GM10847 (cell line): ENCODE measurements around the gene SYNE3.
A peak's percentile ranks its signal among the peaks of the same experiment; 100 is the strongest.

Experiments used
- POLR2A ChIP-seq: IDR thresholded peaks from 2 replicates; pipeline ENCODE4 v1.6.1; 2011; ENCODE audit not compliant: insufficient read length; ENCODE audit errors: extremely low read depth

SYNE3 gene

DNA sequence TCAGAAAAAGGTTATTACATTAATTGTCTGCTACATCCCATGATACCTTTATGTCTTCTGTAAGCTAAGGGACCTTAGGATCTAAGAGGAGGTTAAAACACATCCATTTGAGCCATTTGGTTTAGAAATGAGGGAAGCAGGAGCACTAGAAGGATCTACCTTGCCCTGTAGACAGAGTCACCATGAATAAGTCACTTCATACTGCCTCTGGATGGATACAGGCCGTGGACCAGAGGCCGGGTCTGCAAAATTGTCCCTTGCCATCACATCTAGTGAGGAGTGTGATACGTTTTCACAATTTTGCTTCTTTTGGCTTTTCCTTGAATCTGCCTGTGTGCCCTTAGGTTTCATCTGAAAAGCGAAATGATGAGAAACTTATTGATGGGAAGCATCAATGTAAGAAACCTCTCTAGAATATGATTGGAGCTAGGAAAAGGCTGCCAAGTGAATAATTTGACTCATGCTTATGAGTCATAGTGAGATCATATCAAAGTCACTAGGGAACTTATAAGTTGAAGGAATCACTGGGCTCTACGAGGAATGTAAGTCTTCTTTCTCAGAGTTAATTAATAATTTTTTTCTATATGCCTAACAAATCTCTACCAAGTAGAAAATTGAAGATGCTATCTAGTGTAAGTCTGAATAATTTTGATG lies 29.2 kb upstream of the SYNE3 start:
- no peak for TF ChIP-seq POLR2A

DNA sequence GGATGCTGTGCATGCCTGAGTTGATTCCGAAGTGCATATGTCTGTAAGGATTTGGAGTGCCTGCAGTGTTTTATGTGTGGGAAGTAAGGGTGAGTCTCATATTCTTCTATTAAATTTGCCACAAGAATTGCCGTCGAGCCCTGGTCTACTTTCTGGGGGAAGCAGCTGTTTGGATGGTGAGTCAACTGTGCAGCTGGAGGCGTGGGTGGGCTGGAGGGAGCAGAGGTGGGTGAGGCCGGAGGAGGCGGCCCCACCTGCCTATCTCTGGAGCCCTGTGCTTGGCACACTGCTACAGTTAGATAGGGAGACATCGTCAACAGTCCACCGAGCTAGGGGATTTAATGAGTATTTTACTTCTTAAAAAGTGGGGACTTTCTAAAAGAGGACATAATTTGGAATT lies 28.1 kb upstream of the SYNE3 start:
- no peak for TF ChIP-seq POLR2A

DNA sequence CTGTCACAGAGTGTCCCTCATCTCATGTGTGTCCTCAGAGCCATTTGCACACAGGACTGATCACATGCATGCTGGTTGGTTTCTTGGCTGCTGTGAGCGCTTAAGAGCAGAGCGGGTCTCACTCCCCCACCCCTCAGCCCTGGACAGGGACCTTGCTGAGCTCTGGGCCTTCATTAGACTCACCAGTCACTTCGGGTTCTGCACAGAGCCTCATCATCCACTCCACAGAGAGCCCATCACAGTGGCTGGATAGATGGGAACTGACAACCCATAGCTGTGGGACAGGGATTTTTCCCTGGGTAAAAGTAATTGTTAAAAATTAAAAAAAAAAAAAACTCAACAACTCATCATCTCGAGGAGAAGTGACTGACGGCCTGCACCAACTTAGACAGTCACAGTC lies 26.6 kb upstream of the SYNE3 start:
- no peak for TF ChIP-seq POLR2A

DNA sequence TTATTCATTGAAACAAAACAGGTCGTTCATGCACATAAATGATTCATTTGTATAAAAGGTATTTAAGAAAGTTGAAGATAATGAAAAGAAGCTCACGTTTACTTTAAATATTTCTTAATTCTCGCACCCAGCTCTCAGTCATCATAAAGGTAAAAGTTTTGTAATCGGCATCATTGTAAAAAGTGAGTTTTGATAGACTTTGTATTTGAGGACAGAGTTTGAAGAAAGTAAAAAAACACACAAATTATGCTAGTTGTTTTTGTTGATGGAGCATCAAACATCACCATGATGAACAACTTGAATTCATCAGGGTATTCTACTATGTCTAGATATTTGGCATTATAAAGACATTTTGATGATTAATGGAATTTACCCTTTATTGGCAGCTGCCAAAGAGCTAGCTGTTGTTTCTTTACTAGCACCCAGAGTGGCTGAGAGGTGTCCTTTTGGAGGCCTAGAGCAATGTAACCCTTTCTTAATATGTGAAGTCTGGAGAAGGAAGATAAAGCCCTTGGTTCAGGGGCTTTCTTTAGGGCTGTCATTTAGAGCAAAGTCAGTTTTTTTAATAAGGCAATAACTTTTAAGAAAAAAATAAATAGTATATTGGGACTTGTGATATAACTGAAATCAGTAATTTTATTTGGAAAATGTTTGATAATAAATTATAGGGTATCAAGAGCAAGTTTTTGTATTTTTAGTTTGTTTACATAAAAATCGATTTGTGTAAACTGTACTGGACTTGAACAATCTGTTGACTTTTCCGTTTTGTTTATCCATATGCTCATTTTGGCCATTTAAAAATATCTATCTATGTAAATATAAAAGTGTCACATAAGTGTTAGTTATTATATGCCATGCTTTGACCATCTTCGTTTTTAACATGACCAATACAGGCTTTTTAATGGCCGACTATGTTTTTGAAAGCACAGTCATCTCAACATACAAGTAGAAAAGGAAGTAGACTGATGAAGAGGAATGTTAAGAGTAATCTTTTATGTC lies 25.8 kb upstream of the SYNE3 start:
- no peak for TF ChIP-seq POLR2A

DNA sequence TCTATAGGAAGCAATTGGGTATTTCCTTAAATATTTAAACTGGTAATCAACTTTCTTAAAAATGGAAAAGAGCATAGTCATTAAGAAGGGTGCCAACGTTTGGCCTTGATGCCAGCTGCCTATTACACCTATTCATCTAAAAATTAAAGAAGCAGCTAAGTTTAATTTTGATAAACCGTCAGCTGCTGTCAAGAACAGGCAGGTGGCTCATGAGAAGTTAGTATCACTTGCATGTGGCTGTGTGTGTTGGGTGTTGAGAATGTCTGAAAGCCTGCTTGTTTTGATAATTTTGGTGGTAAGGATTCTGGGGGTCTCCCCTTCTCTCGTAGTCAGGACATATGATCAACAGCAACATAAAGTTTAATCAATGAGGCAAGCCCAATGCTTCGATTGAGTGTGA lies 24.9 kb upstream of the SYNE3 start:
- no peak for TF ChIP-seq POLR2A

DNA sequence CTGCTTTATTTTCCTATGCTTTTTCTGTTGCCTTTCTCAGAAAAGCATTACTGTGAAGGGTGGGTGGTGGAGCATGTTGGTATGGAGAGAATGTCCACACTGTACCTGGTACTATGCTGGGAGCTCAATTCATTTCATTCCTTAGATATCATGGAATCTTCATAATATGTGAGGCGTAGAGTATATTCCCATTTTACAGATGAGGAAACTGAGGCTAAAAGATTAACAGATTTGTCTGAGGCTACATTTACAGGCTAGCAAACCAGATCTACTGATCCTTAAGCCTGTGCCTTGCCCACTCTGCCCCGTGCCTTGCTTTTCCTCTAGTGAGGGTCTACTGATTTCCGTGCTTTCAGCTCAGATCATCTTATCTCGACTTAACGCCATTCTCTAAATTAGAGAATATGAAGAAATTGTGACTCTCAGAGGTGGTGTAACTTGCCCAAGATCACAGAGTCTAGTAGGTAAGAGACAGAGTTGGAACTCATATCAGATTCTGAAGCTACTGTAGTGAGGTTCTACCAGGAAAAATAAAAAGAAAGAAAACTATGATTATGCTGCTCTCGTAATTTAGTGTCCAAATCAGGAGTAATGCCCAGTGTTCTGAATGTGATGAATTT lies 23.9 kb upstream of the SYNE3 start:
- no peak for TF ChIP-seq POLR2A

DNA sequence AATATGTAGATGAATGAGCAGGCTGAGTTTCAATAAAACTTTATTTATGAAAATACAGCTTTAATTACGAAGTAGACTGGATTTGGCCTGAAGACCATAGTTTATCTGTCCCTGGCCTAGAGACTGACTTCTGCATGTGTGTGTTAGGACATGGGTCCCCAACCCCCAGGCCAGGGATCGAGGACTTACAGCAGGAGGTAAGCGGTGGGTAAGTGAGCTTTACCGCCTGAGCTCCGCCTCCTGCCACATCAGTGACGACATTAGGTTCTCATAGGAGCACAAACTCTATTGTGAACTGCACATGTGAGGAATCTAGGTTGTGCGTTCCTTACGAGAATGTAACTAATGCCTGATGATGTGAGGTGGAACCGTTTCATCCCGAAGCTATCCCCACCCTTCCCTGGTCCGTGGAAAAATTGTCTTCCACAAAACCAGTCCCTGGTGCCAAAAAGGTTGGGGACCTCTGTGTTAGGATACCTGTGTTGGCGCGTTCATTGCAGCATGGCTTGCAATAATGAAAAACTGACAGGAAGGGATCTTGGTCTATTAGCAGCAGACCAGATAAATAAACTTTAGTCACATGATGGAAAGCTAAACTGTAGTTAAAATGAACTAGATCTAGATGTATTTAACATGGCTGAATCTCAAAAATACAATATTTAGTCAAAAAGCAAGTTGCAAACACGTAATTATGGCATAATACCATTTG lies 22.5 kb upstream of the SYNE3 start:
- no peak for TF ChIP-seq POLR2A

DNA sequence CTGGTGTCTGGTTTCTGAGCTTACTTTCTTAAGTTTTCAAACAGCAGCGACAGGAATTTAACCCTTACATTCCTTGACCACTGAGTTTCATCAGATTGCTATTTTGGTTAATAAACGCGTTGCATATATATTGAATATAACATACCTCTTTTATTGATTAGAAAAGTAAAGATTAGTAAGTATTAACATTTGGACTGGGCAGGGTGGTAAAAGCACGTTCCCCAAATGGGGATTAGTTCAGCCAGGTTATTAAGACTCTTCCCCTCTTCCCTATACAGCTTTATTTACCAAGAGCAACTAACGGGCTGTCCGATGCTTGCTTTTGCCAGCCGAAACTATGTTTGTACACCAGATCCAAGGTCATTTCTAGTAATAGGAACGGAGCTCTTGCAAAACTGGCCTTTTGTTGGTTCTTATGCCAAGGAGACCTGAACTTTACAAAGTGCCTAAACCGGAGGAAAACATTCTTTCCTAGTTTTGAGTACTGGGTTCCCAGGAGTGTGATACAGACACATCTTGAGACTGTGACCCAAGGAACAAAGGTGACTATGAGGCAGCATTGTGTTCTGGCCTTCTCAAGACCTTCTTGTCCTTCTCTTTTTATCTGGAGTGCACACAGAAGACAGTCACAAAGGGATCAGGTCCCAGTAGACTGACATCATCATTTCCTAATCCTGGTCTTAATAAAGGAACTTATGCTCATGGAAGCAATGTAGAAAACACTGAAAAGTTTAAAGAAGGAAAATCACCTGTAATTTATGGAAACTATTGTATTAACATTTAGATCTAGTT lies 21.0 kb upstream of the SYNE3 start:
- no peak for TF ChIP-seq POLR2A

DNA sequence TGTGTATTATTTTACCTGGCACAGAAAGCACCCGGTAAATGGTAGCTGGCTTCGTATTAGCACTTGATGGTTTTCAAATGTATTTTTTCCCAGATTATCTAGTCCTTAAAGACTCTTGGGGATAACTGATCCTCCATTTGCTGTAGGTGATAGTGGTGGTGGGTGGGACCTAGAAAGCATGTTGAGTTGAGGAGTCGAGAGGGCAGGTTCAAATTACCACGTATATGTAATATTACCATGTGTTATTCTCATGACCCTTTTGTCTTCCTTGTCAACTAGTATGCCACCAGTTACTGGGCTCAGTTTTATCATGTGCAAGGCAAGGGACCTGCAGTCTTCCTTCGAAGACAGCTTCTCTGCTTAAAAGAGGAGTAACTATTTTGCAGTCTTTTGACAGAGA lies 20.2 kb upstream of the SYNE3 start:
- TF ChIP-seq POLR2A, result no peak

DNA sequence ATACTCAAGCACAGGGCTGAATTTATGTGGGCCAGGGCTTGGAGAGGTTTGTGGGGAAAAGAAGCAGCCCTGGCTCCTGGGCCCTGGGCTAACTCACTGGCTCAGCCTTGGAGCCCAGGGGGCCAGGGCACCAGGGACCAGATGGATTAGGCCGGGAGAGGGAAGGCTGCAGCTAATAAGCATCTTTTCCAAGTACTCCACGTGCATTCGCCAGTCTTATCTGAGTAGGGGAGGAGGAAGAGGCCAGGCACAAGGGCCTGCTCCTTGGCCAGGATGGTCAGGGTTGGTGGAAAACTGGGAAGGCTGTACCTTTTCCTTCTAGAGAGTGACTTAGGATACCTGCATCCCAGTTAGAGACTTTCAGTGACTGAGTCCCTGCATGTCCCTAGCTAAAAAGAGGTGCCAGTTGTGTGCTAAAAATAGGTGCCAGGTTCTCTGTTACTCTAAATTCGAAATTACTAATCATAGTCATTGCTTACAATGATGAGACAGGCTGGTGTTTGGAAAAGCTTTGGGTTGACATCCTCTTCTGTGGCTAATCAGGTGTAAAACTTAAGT lies 19.7 kb upstream of the SYNE3 start:
- no peak for TF ChIP-seq POLR2A

DNA sequence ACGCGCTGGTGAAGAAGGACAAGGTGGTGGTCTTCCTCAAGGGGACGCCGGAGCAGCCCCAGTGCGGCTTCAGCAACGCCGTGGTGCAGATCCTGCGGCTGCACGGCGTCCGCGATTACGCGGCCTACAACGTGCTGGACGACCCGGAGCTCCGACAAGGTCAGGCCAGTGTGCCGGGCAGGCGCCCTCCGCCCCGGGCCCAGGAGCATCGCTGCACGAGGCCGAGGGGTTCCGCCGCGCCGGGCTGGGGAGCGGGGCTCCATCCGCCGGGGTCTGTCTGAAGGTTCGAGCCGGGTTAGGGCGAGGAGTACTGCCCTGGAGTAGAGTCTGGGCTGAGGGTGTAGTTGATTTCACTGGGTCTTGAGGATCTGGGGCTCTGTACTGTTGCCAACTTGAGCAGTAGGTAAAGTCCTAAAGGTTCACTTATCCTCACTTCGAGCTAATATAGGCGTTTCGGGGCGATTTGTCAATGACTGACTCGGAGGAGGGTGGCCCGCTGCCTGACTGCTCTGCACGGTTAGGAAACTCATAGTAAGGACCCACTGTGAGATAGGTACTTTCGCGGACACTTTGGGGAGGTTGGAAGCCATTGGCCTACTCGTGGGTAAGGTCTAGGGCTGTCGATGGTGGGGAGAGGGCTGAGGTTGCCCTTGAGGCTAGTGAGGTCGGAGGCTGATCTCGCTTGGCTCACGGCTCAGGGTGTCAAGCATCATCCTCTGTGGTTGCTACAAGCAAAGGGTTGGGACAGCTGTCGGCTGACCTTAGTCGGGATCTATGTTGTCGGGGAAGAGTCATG lies 19.0 kb upstream of the SYNE3 start:
- no peak for TF ChIP-seq POLR2A

DNA sequence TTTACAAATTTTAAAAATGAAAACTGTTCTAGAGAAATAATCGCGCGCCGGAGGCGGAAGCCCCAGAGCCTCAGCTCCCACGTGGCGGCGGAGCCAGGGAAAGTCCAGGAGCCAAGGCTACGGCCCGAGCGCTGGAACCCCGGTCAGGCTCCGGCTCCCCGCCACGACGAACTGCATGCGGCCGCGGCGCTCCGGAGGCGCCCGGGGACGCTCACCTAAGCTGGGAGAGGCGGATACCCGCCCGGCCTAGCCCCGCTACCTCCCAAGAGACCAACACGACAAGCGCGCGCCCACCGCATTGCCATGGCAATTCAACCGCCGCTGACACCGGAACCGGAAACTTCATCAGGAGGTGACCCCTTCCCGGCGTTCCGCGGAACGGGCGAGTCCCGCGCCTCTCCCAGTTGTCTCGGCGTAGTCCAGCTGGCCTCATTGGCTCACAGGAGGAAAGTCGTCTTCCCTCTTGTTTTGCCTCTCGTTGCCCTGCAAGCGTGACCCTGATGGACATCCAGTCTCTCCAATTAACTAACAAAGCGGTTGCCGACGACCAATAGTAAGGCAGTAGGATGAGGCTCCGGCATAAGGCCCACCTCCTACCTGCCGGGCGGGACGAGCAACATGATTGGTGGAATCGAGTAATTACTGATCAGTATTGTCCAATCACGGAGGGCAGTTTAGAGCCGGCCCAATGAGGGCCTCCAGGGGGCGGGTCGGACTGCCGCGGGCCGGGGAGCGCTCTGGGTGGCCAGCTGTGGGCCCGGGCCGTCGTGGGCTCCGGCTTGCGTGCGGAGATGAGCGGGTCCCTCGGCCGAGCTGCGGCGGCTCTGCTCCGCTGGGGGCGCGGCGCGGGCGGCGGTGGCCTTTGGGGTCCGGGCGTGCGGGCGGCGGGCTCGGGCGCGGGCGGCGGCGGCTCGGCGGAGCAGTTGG lies 18.1 kb upstream of the SYNE3 start, which contains the start of gene GLRX5:
Gene GLRX5 (plus strand): TSS at position 752 of the 927 bp plus-strand sequence. CDS start 40 bp downstream, at position 792.
- peak; percentile 72 for TF ChIP-seq POLR2A

DNA sequence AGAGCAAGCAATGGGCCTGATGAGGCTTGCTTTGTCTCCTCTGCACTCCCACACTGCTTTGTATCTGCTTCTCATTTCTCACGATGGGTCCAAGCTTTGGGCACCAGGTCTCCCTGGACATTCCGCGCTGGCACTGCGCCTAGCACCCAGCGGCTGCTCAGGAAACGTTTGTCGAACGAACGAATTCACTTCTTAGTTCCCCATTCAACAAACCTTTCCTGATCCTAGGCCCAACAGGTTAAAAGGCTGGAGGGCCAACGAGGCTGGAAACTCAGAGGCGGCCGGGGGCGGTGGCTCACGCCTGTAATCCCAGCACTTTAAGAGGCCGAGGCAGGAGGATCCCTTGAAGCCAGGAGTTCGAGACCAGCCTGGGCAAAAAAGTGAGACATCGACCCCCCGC lies 17.4 kb upstream of the SYNE3 start:
- no peak for TF ChIP-seq POLR2A

DNA sequence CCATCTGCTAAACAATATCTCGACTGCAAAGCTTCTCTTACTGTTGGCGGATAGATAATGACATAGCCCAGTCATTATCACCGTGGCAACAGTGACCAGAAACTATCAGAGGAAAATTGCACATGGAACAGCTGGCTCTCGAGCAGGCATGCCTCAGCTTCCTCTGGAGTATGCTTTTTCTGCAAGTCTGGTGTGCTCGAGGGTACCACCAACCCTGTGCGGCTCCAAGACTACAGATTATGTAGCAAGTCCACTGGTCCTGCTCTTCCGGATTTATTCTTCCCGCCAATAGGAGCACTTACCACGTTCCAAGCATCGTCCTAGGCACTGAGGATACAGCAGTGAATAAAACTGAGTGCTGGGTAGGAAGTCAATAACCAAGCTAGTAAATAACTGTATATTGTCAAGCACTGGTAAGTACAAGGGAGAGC lies 17.0 kb upstream of the SYNE3 start:
- TF ChIP-seq POLR2A, result no peak
